Keratinocyte (primary cell): Measurements from ENCODE around the gene HEG1. TPM values are rescaled to one million over a fixed set of nuclear protein-coding genes. Genes with fewer than 3 reads are reported as not detected.

Source experiments
- DNase-seq: peaks from one replicate; pipeline ENCODE4 v3.0.0-alpha.2; 2011; ENCODE audit warnings: low read depth, missing footprints, low spot score
- FAIRE-seq: peaks from 2 replicates; lab custom pipeline; 2011; peaks lifted over from hg19 to GRCh38; lab: Jason Lieb, UNC
- H2AFZ ChIP-seq: 2 replicates; pipeline ENCODE4 v1.6.0; 2012; ENCODE audit warnings: low read length, control low read depth, inconsistent platforms; ENCODE audit not compliant: control insufficient read depth
- H3K27ac ChIP-seq: 2 replicates; pipeline ENCODE4 v1.5.1; 2011; ENCODE audit warnings: low read length; ENCODE audit not compliant: control insufficient read depth, insufficient read depth
- H3K27me3 ChIP-seq: 3 replicates; pipeline ENCODE4 v1.6.0; 2011; ENCODE audit warnings: low read length; ENCODE audit not compliant: control insufficient read depth, insufficient read depth; ENCODE audit errors: extremely low read depth
- H3K36me3 ChIP-seq, 2 experiments: 2 replicates in 1 of 2; 3 replicates in 1 of 2; pipeline ENCODE4 v1.5.1; 2011; ENCODE audit warnings: low read length in 2 of 2, mild to moderate bottlenecking in 1 of 2; ENCODE audit not compliant: control insufficient read depth in 2 of 2, insufficient read depth in 2 of 2; ENCODE audit errors: extremely low read depth in 1 of 2
- H3K4me1 ChIP-seq: 3 replicates; pipeline ENCODE4 v1.5.1; 2011; ENCODE audit warnings: low read length; ENCODE audit not compliant: control insufficient read depth, insufficient read depth; ENCODE audit errors: extremely low read depth
- H3K4me2 ChIP-seq: 3 replicates; pipeline ENCODE4 v1.6.0; 2011; ENCODE audit warnings: low read depth, low read length; ENCODE audit not compliant: control insufficient read depth, insufficient read depth; ENCODE audit errors: extremely low read depth
- H3K4me3 ChIP-seq, 3 experiments: fragments of 200-600 bp in 1 of 3; sonication (generic) in 1 of 3; 2 replicates in 2 of 3; 3 replicates in 1 of 3; pipeline ENCODE4 v1.5.1; 2011 to 2016; ENCODE audit warnings: low read length in 3 of 3, mild to moderate bottlenecking in 3 of 3, control low read depth in 2 of 3, inconsistent platforms in 1 of 3, low read depth in 1 of 3, mixed read lengths in 1 of 3, mixed run types in 1 of 3, moderate library complexity in 1 of 3; ENCODE audit not compliant: control insufficient read depth in 2 of 3, insufficient read depth in 2 of 3; ENCODE audit errors: extremely low read depth in 1 of 3
- H3K79me2 ChIP-seq: 2 replicates; pipeline ENCODE4 v1.6.0; 2012; ENCODE audit warnings: low read length; ENCODE audit not compliant: control insufficient read depth, insufficient read depth
- H3K9ac ChIP-seq: 3 replicates; pipeline ENCODE4 v1.6.0; 2011; ENCODE audit warnings: low read length; ENCODE audit not compliant: control insufficient read depth, insufficient read depth; ENCODE audit errors: extremely low read depth
- H3K9me1 ChIP-seq: 3 replicates; pipeline ENCODE4 v1.6.0; 2011; ENCODE audit warnings: low read length; ENCODE audit not compliant: control insufficient read depth, insufficient read depth; ENCODE audit errors: extremely low read depth
- H3K9me3 ChIP-seq: 2 replicates; pipeline ENCODE4 v1.5.1; 2012; ENCODE audit warnings: low read depth, low read length; ENCODE audit not compliant: control insufficient read depth
- H4K20me1 ChIP-seq: 3 replicates; pipeline ENCODE4 v1.6.0; 2011; ENCODE audit warnings: low read length; ENCODE audit not compliant: control insufficient read depth, insufficient read depth; ENCODE audit errors: extremely low read depth
- EZH2 ChIP-seq: IDR thresholded peaks from one replicate; pipeline ENCODE4 v1.6.1; 2012; ENCODE audit warnings: inconsistent platforms, mild to moderate bottlenecking, low read length, moderate library complexity
- dilution Hi-C: fragments of 300-500 bp; cut with MboI; formaldehyde crosslinking; loops from one replicate; pipeline ENCODE4 v1.7.0; 2020; ENCODE audit warnings: low sequenced_read_pairs; ENCODE audit not compliant: extremely low pct_ligation_motif_present
- polyA plus RNA-seq, 5 experiments: library from polyadenylated mRNA; depleted of rRNA in 3 of 5; stranded (reverse) in 3 of 5; stranded (forward) in 1 of 5; unstranded in 1 of 5; fragments of >200 nt; gene quantifications; 1 replicate in 1 of 5; 2 replicates in 3 of 5; 3 replicates in 1 of 5; pipeline versions ENCODE4 v1.2.1 to v1.2.3, GENCODE V29; 2011 to 2012; ENCODE audit warnings: missing spikeins in 2 of 5, low read depth in 1 of 5, low replicate concordance in 1 of 5
- TF ChIP-seq, protein P1 (sequence below), 3 experiments: IDR thresholded peaks in 1 of 3; conservative IDR thresholded peaks in 1 of 3; optimal IDR thresholded peaks in 1 of 3; 2 replicates in 2 of 3; 3 replicates in 1 of 3; pipeline versions ENCODE3 to v1.5.1; 2011; ENCODE audit warnings: low read length in 3 of 3, mild to moderate bottlenecking in 3 of 3, moderate library complexity in 2 of 3, control low read depth in 1 of 3, inconsistent platforms in 1 of 3; ENCODE audit not compliant: insufficient read depth in 2 of 3; ENCODE audit errors: extremely low read depth in 1 of 3

HEG1 gene
- polyA plus RNA-seq, 1 donor (not counting 4 experiments of a cell fraction or from before 2014, with no cell fraction given), result 12.7 TPM

- H3K27ac ChIP-seq, result no peak overlapping the region
- H3K79me2 ChIP-seq, result no peaks in the 10 kb centered on the region
- FAIRE-seq (no peak), DNase-seq (no peak)
- dilution Hi-C loops, result no loop called here
- no peak overlapping the region for H3K9ac ChIP-seq
- no peaks in the 10 kb centered on the region for H4K20me1 ChIP-seq
- no peak overlapping the region for H3K4me3 ChIP-seq
- TF ChIP-seq EZH2, result no peak
- TF ChIP-seq, protein P1, sequence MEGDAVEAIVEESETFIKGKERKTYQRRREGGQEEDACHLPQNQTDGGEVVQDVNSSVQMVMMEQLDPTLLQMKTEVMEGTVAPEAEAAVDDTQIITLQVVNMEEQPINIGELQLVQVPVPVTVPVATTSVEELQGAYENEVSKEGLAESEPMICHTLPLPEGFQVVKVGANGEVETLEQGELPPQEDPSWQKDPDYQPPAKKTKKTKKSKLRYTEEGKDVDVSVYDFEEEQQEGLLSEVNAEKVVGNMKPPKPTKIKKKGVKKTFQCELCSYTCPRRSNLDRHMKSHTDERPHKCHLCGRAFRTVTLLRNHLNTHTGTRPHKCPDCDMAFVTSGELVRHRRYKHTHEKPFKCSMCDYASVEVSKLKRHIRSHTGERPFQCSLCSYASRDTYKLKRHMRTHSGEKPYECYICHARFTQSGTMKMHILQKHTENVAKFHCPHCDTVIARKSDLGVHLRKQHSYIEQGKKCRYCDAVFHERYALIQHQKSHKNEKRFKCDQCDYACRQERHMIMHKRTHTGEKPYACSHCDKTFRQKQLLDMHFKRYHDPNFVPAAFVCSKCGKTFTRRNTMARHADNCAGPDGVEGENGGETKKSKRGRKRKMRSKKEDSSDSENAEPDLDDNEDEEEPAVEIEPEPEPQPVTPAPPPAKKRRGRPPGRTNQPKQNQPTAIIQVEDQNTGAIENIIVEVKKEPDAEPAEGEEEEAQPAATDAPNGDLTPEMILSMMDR (optimal IDR thresholded peaks at IDR 0.05 in 1 of 3, IDR thresholded peaks at IDR 0.05 in 1 of 3, conservative IDR thresholded peaks at IDR 0.05 in 1 of 3; ENCODE audit: extremely low read depth in 1 of 3, insufficient read depth in 2 of 3, low read length in 3 of 3), result no peak
- peaks cover 11 to 18% of the 10 kb centered on the region in 2 experiments for H3K36me3 ChIP-seq
- no peaks in the 10 kb centered on the region for H3K9me1 ChIP-seq
- no peak overlapping the region for H2AFZ ChIP-seq
- H3K27me3 ChIP-seq, result no peaks in the 10 kb centered on the region
- no peaks in the 10 kb centered on the region for H3K4me1 ChIP-seq
- no peaks in the 10 kb centered on the region for H3K9me3 ChIP-seq
- no peak overlapping the region for H3K4me2 ChIP-seq
Measured at GRCh38 chr3:125019271-125019670, 36.5 kb downstream of the HEG1 start.

DNA sequence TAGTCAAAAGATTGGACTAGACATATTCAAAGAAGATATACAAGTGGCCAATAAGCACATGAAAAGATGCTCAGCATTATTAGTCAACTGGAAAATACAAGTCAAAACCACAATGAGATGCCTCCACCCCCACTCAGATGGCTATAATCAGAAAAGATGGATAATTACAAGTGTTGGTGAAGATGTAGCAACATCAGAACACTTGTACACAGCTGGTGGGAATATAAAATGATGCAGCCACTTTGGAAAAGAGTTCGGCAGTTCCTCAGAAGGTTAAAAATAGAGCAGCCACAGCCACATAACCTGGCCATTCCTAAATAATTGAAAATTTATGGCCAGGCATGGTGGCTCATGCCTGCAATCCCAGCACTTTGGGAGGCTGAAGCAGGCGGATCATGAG lies 38.4 kb downstream of the HEG1 start:
- peaks cover 23 to 28% of the 10 kb centered on the region in 2 experiments for H3K36me3 ChIP-seq
- H2AFZ ChIP-seq, result no peak overlapping the region
- no peaks in the 10 kb centered on the region for H3K79me2 ChIP-seq
- H3K9me1 ChIP-seq, result no peaks in the 10 kb centered on the region
- no peak for DNase-seq
- no peak overlapping the region for H3K4me3 ChIP-seq
- H3K27me3 ChIP-seq, result no peaks in the 10 kb centered on the region
- no peak overlapping the region for H3K27ac ChIP-seq
- no peaks in the 10 kb centered on the region for H4K20me1 ChIP-seq
- TF ChIP-seq, protein P1 (optimal IDR thresholded peaks at IDR 0.05 in 1 of 3, IDR thresholded peaks at IDR 0.05 in 1 of 3, conservative IDR thresholded peaks at IDR 0.05 in 1 of 3; ENCODE audit: extremely low read depth in 1 of 3, insufficient read depth in 2 of 3, low read length in 3 of 3), result no peak
- H3K4me1 ChIP-seq, result no peaks in the 10 kb centered on the region
- no peak overlapping the region for H3K9ac ChIP-seq
- dilution Hi-C loops, result no loop called here
- no peak overlapping the region for H3K4me2 ChIP-seq
- no peaks in the 10 kb centered on the region for H3K9me3 ChIP-seq
- FAIRE-seq, result no peak
